Kidney (tissue), 14 donors: ENCODE measurements around the gene DTNBP1. TPM values are rescaled to one million over a fixed set of nuclear protein-coding genes. Genes with fewer than 3 reads are reported as not detected.

Experiments used
- DNase-seq, 5 donors: peaks; one replicate each; pipeline ENCODE4 v3.0.0-alpha.2; 2013 to 2020
- FAIRE-seq: peaks from 2 replicates; lab custom pipeline; 2012; peaks lifted over from hg19 to GRCh38; lab: Jason Lieb, UNC
- H3K27ac ChIP-seq, 2 donors: one replicate each; pipeline ENCODE4 v1.7.0; 2013; ENCODE audit warnings: low read depth in 2 of 2, low read length in 2 of 2, inconsistent platforms in 1 of 2
- H3K27me3 ChIP-seq: one replicate; pipeline ENCODE4 v1.7.1; 2013; ENCODE audit warnings: low read length, inconsistent platforms; ENCODE audit not compliant: control insufficient read depth, insufficient read depth
- H3K36me3 ChIP-seq, 3 donors: one replicate each; pipeline versions ENCODE4 v1.7.0 to v1.7.1; 2013; ENCODE audit warnings: low read length in 3 of 3, control low read depth in 1 of 3, inconsistent platforms in 1 of 3; ENCODE audit not compliant: insufficient read depth in 3 of 3, control insufficient read depth in 2 of 3
- H3K4me1 ChIP-seq, 3 donors: one replicate each; pipeline versions ENCODE4 v1.7.0 to v1.7.1; 2013; ENCODE audit warnings: low read length in 3 of 3, inconsistent platforms in 1 of 3, low read depth in 1 of 3; ENCODE audit not compliant: control insufficient read depth in 2 of 3, insufficient read depth in 2 of 3
- H3K4me3 ChIP-seq, 3 donors: one replicate each; pipeline versions ENCODE4 v1.7.0 to v1.8.1; 2013; ENCODE audit warnings: low read length in 3 of 3, control low read depth in 1 of 3, inconsistent platforms in 1 of 3
- H3K9ac ChIP-seq, 3 donors: one replicate each; pipeline versions ENCODE4 v1.7.0 to v1.7.1; 2013; ENCODE audit warnings: low read length in 3 of 3, control low read depth in 1 of 3, inconsistent platforms in 1 of 3
- H3K9me3 ChIP-seq, 3 donors: one replicate each; pipeline versions ENCODE4 v1.7.0 to v1.7.1; 2013; ENCODE audit warnings: low read length in 3 of 3, control low read depth in 1 of 3, inconsistent platforms in 1 of 3; ENCODE audit not compliant: control insufficient read depth in 2 of 3, insufficient read depth in 1 of 3
- intact Hi-C: fragments of 100-400 bp; cut with DNase I; formaldehyde crosslinking; loops from one replicate; pipeline ENCODE4 v1.11.1; 2022
- polyA plus RNA-seq: library from polyadenylated mRNA; stranded (reverse); fragments of 350-450 nt; fragmentation: Illumina TruSeq; extraction: RNeasy Lipid Tissue Mini Kit (QIAGEN cat#74804); gene quantifications from one replicate; pipeline ENCODE4 v1.2.3, GENCODE V29; 2014; ENCODE audit warnings: low read depth, low replicate concordance; ENCODE audit not compliant: insufficient read depth
- total RNA-seq: library from RNA; stranded (reverse); fragmentation: NEBNext Ultra II Directional; extraction: Animal tissue kit (Norgen Biotek cat#: 25700); gene quantifications from one replicate; pipeline ENCODE4 v1.2.1, GENCODE V29; 2021
- TF ChIP-seq, protein P1 (sequence below): IDR thresholded peaks from 3 replicates; pipeline ENCODE4 v1.5.1; 2012; ENCODE audit warnings: mild to moderate bottlenecking, moderate library complexity, borderline replicate concordance; ENCODE audit not compliant: insufficient read depth; ENCODE audit errors: extremely low read depth
- donor health status: control.
- donor health status: control.
- donor health status: control.
- donor health status: control.
- donor health status: control.
- donor health status: DM: yes; HTN: yes; CAD: no.
- donor health status: Normal renal cell carcinoma (clear cell type).

Gene DTNBP1
- total and polyA plus RNA-seq, 2 donors from 2014 or later: 25.2 to 36.2 TPM

DNA sequence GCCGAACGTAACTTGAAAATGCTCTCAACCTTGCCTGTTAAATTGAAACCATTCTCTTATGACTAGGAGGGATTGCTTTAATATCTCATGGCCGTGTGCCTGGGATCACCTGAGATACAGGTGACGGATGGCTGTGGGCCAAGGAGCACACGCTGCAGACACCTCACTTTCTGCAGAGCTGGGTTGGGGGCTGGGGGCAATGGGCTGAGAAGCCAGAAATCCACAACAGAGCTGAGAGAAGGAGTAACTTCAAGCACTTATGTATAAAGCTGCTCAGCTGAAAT lies 170.9 kb downstream of the DTNBP1 start:
- Histone ChIP-seq H3K9ac (no peak overlapping the region), H3K4me1 (peaks cover 0 to 5% (median 0%) of the 10 kb centered on the region in 3 donors), H3K27ac (no peak overlapping the region), H3K4me3 (no peak overlapping the region), H3K27me3 (no peaks in the 10 kb centered on the region), H3K9me3 (no peaks in the 10 kb centered on the region), H3K36me3 (peaks cover 2 to 14% (median 13%) of the 10 kb centered on the region in 3 donors)
- DNase-seq (no peak), FAIRE-seq (no peak)
- intact Hi-C loops: no loop called here
- TF ChIP-seq, protein P1, sequence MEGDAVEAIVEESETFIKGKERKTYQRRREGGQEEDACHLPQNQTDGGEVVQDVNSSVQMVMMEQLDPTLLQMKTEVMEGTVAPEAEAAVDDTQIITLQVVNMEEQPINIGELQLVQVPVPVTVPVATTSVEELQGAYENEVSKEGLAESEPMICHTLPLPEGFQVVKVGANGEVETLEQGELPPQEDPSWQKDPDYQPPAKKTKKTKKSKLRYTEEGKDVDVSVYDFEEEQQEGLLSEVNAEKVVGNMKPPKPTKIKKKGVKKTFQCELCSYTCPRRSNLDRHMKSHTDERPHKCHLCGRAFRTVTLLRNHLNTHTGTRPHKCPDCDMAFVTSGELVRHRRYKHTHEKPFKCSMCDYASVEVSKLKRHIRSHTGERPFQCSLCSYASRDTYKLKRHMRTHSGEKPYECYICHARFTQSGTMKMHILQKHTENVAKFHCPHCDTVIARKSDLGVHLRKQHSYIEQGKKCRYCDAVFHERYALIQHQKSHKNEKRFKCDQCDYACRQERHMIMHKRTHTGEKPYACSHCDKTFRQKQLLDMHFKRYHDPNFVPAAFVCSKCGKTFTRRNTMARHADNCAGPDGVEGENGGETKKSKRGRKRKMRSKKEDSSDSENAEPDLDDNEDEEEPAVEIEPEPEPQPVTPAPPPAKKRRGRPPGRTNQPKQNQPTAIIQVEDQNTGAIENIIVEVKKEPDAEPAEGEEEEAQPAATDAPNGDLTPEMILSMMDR: no peak

DNA sequence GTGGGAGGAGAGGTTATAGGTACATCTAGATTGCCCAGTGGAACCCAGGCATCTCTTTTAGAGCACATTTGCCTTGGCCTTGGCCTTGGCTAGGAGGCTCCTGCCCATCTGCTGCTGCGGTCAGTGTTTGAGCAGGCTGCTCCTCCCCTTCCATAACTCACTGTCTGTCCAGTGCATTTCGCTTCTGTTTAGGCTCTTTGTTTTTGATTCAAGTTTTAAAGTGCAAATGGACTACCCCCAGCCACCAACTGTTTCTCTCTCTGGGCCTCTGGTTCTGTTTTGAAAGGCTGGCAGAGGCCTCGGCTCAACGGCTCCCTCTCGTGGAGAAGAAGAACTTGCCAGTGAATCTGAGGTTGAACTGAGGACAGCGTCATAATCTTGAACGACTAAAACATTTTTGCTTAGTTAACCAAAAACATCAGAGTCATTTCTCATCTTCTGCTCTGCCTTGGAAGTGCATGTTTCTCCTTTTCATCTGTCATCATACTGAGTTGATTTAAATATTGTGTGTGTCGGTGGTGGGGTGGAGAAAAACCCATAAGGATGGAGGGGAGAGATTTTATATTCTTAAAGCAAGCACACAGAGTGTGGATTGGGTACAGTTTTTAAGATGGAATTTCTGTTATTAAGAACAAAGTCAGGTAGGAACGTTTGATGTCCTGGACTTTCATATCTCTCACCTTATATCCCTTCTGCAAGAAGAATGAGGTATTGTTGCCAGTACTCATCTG lies 171.4 kb downstream of the DTNBP1 start:
- Histone ChIP-seq H3K27ac (peak overlapping the region in 1 of 2 donors; percentile 42), H3K36me3 (peaks cover 2 to 14% (median 11%) of the 10 kb centered on the region in 3 donors), H3K9me3 (no peaks in the 10 kb centered on the region), H3K4me1 (peaks cover 0 to 5% (median 0%) of the 10 kb centered on the region in 3 donors), H3K4me3 (no peak overlapping the region), H3K9ac (no peak overlapping the region), H3K27me3 (no peaks in the 10 kb centered on the region)
- peak in 4 of 5 donors; percentile 77 to 92 (median 82) for DNase-seq
- TF ChIP-seq, protein P1: peak; percentile 86
- intact Hi-C loops: no loop called here
- peak; percentile 41 for FAIRE-seq

DNA sequence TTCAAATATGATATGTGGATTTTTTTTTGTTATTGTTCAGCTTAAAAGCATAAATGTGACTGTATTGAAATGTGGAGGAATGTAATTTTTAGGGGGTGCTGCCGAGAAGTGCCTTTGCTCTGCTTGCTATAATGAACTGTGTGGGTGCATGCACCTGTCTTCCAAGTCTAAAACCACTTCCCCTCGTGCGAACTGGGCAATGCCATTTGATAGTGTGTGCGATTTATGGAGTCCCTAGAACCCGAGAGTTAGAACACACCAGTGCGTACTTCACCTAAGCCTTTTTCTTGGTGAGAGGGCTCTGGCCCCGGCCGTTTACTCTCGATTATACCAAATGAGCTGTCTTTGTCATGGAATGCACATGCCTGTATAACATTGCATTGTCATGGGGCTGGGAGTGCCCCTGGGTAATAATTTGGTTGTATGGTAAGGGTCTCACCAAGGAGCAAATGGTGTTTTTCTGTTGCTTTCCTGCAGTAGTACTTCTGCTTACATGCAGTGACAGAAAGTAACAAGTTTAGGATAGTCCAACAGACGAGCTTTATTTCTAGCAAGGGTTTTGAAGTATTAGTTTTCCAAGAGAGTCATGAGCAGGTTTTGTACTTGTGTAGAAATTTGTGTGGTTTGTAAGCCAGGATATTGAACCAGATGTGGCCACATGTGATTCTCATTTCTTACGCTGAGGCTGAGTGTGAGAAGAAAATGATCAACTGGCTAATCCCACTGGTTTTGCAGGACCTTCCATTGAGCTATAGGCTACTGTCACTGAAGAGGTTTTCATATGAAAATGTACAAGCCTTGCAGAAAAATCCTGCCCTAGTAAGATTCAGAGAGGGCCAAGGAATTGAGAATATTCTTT lies 172.4 kb downstream of the DTNBP1 start:
- peaks cover 0 to 3% (median 0%) of the 10 kb centered on the region in 3 donors for H3K4me1 ChIP-seq
- H3K27me3 ChIP-seq: no peaks in the 10 kb centered on the region
- H3K27ac ChIP-seq: no peak overlapping the region
- FAIRE-seq: no peak
- no peak for DNase-seq
- no peak overlapping the region for H3K9ac ChIP-seq
- TF ChIP-seq, protein P1: no peak
- no peaks in the 10 kb centered on the region for H3K9me3 ChIP-seq
- H3K4me3 ChIP-seq: no peak overlapping the region
- peaks cover 2 to 11% (median 10%) of the 10 kb centered on the region in 3 donors for H3K36me3 ChIP-seq
- intact Hi-C loops: no loop called here
